NCI-H345 treated with DMSO at 0.1 percent for 48 hours (cell line): ENCODE data around the gene MYO1C.
"Not testable (repeated sequence)": the region's sequence is repeated elsewhere in the genome, so short reads cannot be mapped to it uniquely, and the experiment has no call there.

ENCODE experiments used
- DNase-seq: peaks from one replicate; lab custom pipeline; 2025; ENCODE audit not compliant: unreplicated experiment; lab: John Stamatoyannopoulos, UW

MYO1C gene, protein sequence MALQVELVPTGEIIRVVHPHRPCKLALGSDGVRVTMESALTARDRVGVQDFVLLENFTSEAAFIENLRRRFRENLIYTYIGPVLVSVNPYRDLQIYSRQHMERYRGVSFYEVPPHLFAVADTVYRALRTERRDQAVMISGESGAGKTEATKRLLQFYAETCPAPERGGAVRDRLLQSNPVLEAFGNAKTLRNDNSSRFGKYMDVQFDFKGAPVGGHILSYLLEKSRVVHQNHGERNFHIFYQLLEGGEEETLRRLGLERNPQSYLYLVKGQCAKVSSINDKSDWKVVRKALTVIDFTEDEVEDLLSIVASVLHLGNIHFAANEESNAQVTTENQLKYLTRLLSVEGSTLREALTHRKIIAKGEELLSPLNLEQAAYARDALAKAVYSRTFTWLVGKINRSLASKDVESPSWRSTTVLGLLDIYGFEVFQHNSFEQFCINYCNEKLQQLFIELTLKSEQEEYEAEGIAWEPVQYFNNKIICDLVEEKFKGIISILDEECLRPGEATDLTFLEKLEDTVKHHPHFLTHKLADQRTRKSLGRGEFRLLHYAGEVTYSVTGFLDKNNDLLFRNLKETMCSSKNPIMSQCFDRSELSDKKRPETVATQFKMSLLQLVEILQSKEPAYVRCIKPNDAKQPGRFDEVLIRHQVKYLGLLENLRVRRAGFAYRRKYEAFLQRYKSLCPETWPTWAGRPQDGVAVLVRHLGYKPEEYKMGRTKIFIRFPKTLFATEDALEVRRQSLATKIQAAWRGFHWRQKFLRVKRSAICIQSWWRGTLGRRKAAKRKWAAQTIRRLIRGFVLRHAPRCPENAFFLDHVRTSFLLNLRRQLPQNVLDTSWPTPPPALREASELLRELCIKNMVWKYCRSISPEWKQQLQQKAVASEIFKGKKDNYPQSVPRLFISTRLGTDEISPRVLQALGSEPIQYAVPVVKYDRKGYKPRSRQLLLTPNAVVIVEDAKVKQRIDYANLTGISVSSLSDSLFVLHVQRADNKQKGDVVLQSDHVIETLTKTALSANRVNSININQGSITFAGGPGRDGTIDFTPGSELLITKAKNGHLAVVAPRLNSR

DNA sequence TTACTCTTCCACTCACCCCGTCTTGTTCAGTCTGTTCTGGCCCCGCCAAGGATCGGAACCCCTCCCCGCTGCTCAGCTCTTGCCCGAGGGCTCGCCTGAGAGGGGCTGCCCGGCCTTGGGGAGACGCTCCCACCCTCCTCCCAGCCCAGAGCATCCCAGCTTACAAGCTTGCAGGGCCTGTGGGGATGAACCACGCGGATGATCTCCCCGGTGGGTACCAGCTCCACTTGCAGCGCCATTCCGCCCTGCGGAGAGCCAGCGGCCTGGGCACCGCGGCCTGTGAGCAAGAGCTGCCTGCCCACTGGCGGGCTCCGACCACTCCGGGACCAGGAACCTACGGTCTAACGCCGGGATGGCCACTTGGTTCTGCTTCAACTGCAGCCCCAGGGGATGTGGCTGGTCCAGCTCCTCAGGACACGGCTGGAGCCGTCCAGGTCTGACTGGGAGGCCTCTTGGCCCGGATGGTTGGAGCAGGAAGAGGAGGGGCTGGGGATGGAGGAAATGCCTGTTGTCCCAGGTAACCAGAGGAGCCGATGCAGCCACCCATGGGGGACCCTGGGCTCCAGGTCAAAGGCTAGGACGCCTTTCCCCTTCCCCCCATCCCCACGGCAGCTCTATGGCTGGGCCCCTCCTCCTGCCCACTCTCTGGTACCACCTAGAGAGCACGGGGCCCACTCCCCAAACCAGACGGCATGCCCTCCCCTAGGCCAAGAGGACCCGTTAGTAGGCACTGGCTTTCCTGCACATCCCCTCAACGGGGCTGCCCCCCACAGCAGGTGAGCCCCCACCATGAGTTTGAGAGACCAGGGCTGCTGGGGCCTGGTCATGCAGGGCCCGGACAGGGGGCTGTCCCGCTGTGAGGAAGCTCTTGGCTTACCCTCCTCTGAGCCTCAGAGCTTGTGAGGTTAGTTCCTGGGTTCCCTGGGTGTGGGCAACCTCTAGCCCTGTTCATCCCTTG, at the start of gene MYO1C:
TSS of gene MYO1C (minus strand) at position 438 of the 958 bp plus-strand sequence. CDS start at position 239, 199 bp downstream.
- DNase-seq: no peak

DNA sequence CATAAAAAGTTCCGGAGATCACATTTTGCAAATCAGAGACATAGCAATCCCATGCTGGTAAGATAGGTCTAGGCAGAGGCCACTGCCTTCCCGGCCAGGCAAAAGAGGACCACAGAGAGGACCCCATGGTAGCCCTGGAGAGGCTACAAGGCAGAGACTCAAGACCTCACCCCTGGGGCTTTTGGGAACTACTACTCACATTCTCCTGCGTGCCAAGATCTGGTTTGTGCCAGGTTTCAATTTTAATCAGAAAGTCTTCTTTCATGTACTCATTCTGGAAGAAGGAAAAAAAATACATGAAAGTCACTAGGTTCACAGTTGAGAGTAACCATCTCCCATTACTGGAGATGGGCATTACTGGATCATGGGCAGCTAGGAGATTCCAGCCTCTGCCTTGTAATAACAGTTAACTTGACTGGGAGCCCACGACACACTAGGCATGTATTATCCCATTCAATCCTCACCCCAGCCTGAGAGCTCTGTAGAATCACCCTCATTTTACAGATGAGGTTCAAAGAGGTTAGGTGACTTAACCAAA, 49.0 kb upstream of the MYO1C start:
- no peak for DNase-seq

DNA sequence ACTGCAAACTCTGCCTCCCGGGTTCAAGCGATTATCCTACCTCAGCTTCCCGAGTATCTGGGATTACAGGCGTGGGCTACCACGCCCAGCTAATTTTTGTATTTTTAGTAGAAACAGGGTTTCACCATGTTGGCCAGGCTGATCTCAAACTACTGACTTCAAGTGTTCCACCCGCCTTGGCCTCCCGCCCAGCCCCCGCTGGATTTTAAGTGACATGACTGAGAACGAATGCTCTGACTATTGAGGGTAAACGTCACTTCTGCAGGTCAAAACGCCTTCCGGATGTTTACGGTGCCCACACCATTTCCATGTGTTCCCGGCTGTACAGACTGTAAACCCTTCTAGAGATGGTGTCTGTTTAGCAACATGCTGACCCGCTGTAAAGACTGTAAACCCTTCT, 47.3 kb upstream of the MYO1C start:
- no peak for DNase-seq

DNA sequence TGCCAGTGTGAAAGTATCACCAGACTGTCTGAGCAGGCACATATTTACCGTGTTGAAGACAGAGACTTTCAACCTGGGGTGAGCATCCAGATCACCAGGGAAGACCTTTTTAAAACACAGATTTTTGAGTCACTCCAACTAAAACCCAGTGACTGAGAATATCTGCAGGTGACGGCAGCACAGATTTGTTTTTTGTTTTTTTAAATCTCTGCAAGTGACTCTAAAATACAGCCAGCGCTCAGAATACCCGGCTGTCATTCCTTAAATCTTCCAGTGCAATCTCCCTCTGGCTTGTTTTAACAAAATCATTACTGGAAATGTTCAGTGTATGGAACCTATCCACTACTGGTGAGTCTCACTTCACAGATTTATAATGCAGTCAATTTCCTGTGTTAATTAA, 43.3 kb upstream of the MYO1C start:
- no peak for DNase-seq

DNA sequence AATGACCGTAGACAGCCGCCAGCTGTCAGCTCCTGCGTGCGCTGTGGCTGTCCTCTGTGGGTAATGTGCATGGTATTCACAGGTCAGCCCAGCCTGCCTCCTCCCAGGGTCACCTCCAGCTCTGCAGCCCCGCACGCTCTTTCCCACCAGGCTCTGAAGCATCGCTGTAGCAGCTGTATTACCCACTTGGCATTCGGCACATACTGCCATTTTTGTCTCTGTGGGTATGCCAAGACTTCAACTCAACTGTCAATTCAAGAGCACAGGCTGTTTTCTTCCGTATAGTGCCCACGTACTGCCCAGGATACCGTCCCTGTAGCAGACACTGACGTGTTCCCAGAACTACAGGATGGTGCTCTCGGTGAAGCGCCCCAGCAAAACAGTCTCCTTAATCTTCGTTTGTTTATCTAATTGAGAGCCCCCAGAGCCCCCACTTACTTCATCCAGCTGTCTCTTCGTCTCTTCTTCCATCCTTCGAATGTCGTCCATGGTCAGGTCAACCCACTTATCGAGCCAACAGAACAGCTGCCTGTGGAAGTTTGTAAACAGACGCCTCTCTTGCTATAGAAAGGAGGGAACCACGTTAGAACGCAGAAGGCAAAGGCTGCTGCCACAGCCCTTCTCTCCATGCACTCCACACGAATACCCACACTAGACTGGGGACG, 41.3 kb upstream of the MYO1C start:
- no peak for DNase-seq

DNA sequence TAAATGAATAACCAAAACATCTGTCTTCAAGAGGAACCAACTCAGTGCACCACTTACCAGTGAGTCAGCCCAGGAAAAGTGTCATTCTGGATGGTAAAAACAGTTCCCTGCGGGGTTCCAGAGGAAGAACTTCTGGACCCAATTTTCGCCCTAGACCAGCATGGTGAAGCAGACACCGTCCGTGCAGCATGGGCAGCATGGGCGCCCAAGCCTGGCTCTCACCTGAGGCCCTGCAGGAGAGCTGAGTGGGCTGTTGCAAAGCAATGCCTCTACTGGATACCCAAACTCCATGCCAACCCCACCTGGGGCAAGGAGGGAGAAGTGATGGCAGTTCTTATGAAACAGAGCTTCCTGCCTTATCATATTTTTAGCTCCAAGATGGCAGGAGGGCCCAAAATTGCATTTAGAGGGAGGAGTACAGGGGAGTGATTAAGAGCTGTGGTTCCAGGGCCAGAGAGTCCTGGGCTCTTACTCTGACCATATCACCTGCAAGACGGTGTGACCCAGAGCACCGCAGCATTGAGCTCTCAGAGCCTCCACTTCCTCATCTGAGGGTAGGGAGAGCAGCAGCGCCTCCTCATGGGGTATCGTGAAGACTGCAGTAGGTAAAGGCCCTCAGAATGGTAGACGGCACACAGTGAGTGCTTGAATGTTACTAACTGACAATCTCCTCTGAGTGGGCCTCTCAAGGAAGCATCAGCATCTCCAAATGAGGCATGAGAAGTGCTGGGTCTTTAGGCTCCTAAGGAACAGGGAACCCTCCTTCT, 40.5 kb upstream of the MYO1C start:
- no peak for DNase-seq

DNA sequence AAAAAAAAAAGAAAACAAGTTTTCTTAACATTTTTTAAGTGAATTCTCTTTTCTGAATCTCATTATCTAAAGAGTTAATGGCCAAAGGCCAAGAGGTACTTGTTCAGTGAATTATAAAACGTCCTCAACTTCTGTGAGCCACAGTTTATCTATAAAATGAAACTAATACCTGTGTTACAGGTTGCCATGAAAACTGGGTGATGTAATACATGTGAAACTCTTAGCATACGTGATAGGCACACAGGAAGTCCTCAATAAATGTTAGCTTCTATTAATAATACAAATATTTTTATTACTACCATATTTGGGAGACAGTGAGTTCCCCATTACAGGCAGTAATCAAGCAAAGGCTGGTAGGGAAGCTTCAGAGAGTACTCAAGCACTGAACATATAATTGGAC, 37.4 kb upstream of the MYO1C start:
- DNase-seq: no peak

DNA sequence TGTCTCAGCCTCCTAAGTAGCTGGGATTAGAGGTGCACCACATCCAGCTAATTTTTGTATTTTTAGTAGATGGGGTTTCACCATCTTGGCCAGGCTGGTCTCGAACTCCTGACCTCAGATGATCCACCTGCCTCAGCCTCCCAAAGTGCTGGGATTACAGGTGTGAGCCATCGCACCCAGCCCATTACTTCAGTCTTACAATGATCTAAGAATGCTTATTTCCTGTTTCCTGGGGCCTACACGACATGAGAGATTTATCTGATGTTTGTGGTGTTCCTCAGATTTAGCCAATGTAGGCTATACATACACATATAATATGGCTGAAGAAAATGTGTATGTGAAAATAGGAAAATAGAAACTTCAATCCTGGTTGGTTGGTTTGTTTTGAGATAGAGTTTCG, 34.4 kb upstream of the MYO1C start:
- DNase-seq: not testable (repeated sequence)

DNA sequence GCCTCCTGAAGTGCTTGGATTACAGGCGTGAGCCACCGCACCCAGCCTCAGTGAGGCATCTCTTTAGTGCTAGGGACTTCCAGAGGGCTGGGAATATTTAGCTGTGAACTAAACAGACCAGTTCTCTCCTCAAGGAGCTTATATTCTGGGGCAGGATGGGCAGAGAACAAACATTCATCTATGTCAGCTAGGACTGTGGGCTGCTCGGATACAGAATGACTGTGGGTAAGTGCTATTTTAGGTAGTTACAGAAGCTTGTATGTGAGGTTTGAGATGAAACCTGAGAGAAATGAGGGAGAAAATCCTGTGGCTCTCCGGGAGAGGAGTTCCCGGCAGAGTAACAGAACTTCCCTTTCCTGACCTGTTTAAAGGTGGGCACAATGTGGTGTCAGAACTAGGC, 30.1 kb upstream of the MYO1C start:
- no peak for DNase-seq

DNA sequence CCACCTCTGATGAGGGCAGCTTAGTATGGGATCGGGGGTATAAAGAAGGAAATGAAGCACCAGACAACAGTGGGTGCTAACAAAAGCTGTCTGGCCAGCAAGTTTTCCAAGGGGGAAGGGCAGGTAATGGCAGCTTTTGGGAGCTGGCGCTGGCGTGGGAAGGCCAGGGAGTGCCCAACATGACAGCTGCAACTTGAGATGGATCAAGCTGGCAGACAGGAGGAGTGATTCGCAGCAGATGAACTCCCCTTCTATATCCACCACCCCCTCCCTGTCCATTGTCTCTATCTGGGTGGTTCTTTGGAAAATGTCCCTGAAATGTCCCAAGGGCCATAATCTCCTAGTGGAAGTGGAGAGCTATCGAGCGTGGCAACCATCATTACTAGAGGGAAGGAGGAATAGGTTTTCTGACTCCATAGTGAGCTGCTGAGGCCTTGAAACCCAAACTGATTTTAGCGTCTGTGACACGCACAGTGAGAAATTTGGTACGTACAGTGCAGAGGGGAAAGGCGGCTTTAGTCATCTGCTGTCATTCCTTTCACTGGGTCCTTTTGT, 28.7 kb upstream of the MYO1C start:
- no peak for DNase-seq

DNA sequence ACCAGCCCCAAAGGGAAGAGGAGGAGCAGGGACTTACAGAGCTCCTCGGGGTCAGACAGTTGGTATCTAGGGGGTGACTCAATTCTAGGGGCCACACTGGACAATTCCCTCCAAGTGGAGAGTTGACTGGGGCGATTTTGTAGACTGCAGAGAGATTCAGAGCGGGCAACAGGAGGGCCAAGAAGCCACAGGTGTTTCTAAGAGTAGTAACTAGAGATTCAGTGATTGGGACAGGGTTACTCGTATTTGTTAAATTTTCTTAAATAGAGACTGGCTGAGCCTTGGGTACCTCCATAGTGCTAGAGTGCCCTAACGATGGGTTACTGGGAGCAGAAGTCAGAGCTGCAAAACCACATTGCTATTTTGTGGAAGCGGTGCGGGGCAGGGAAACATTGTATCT, 27.2 kb upstream of the MYO1C start:
- DNase-seq: no peak

DNA sequence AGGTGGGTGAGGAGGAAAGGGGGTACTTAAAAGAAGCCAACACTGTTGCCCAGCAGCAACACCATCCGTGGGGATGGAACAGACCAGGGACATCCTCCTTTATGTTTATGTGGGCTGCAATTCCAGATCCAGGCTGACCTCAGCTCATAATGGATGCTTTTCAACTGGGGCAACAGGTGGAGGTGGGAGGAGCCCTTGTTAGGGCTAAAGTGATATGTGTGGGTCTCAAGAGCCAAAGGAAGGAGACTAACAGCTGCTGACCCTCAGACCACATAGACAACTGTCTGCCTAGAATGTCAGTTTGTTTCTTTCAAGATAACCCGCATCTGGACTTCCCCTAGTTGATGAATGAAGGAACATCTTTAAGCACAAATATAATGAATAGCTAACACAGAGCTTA, 25.9 kb upstream of the MYO1C start:
- DNase-seq: no peak

DNA sequence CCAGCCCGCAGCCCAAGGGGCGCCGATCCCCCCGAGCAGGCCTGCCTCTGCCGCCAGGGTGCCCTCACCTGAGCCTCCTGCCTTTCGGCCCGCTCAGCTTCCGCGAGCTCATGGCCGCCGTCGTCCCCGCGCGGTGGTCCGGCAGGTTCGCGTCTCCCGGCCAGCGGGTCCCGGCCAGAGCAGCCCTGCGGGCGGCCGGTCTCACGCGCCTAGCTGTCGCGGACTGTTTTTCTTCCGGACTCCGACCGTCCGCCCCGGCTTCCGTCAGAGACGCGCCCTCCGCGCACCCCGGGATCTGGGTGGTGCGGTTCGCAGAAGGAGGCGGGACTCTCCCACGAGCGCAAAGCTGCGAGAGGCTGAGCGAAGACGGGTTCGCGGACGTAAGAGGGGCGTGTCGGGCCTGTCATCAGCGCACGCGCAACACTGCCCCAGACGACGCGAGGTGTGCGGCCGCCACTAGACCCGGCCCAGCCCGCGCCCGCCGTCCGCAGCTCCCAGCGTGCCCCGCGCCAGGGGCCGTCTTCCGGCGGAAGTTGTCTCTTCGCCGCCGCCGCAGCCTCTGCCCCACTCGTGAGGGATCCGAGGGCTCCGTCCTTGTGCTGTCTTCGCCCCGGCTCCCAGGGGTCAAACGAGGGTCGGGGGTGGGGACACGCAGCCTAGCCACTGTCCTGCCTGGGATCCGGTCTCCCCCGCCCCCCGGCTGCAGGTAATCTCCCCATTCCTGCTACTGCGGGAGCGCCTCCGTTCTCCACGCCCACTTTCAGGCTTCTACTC, 24.1 kb upstream of the MYO1C start, which contains the start of gene INPP5K:
TSS of gene INPP5K (minus strand) at position 225 of the 774 bp plus-strand sequence. CDS start at position 112, 113 bp downstream.
- DNase-seq: peak; percentile 85

DNA sequence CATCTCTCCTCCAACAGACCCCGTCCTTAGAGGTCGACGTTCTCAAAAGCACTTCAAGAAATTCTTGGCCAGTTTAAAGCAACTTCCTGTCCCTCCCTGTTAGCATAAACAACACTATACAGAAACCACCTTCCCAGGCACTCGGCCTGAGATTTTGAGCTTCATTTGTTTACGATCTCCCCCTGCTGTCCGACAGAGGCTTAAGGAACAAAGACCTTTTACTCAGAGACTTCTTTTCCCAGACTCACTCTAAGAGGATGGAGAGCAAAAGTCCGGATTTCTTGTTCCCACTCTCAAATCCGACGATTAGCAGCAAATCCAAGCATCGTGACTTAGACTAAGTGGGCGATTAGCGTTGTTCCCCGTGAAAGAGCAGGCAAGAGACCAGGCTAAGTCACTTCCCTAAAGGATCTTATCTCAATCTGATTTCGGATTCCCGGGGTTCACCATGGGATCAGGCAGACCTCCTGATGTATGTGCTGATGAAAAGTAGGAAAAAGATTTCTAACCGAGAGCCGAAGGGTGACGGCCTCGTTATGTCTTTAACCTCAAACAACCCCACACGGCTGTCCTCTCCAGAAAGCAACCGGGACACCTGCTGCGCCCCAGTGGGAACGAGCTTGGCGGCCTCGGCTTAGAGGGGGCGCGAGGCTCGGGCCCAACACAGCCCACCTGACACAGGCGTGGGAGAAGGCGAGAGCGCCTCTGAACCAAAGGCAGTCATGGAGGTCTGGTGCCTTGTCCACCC, 23.3 kb upstream of the MYO1C start:
- DNase-seq: no peak

DNA sequence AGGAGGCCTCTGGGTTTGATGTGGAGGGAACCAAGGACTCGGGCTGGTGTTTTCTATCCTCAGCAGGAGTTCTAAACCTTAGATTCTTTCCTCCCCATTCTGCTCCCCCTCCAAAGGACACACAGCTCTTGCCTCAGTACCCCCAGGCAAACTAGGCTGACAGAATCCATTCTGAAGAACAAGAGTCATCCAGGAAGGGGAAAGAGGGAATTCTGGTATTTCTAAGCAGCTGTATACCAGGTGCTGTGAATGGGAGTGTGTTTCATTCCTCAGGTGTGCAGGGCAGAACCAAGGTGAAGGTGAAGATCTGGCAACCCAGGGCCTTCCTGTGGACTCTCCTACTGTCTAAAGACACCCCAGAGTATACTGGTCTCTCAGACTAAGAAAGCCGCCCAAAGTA, 19.9 kb upstream of the MYO1C start:
- no peak for DNase-seq

DNA sequence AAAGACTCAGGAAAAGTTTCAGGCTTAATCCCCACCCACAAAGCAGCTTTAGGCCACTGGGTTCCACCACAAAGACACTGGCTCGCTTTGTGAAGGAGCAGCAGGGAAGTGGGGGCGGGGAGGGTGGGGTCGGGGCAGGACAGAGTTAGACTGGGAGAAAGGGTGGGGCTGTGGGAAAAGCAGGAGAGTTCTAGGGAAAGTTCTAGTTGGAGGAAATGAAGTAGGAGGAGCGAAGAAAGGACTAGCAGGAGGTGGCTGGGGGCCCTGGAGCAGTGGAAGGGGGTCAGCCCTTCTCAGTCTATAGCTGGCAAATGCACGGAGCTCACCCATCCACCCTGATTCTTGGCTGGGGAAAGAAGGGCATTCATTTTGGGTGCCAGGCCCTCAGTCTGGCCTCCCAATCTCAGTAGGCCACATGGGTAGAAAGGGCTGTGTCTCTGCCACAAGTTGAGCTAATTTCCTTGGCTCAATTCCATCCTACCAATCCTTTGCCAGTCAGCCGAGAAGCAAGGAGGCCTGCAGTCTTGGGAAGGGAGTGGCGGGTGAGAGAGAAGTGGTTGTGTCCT, 19.4 kb upstream of the MYO1C start:
- no peak for DNase-seq

DNA sequence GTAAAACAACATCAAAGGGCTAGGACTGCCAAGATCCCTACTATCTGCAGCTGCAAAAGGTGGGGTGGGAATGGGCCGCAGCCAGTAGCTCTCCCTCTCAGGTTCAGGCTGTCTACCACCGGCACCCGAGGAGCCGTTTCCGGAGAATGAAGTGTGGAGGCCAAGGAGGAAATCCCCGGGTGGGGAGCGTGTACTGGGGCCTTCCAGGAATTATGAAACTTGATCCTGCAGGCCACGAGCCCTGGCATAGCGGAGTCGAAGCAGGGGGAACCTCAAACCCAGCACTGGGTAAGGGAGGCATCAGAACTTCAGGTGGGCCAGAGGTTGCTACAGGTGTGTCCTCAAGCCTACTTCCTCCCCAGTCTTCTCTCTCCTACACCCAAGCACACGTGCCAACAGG, 18.8 kb upstream of the MYO1C start:
- no peak for DNase-seq
